Osteocyte (in vitro differentiated cells): ENCODE results near the gene RPUSD3. TPM values are rescaled to one million over a fixed set of nuclear protein-coding genes. Genes with fewer than 3 reads are reported as not detected.

Experiments
- DNase-seq: peaks from one replicate; pipeline ENCODE4 v3.0.0; 2021; ENCODE audit warnings: mixed read lengths; ENCODE audit not compliant: unreplicated experiment; ENCODE audit errors: extremely low spot score
- H3K27ac Mint-ChIP-seq: one replicate; pipeline ENCODE4 v1.8.0; 2021; ENCODE audit warnings: mild to moderate bottlenecking, mixed read lengths; ENCODE audit not compliant: unreplicated experiment
- H3K27me3 Mint-ChIP-seq: one replicate; pipeline ENCODE4 v1.8.0; 2021; ENCODE audit warnings: mixed read lengths; ENCODE audit not compliant: unreplicated experiment
- H3K36me3 Mint-ChIP-seq: one replicate; pipeline ENCODE4 v1.8.0; 2021; ENCODE audit warnings: mixed read lengths; ENCODE audit not compliant: unreplicated experiment
- H3K4me1 Mint-ChIP-seq: one replicate; pipeline ENCODE4 v1.8.0; 2021; ENCODE audit warnings: mixed read lengths; ENCODE audit not compliant: unreplicated experiment
- H3K4me3 Mint-ChIP-seq: one replicate; pipeline ENCODE4 v1.8.0; 2021; ENCODE audit warnings: mild to moderate bottlenecking, moderate library complexity, mixed read lengths; ENCODE audit not compliant: unreplicated experiment
- H3K9me3 Mint-ChIP-seq: one replicate; pipeline ENCODE4 v1.8.0; 2021; ENCODE audit warnings: mixed read lengths; ENCODE audit not compliant: unreplicated experiment
- total RNA-seq: library from RNA; stranded (reverse); gene quantifications from 2 replicates; pipeline ENCODE4 v1.2.1, GENCODE V29; 2021
- TF ChIP-seq, protein P1 (sequence below): fragments of 200-600 bp; sonication (generic); IDR thresholded peaks from 2 replicates; pipeline ENCODE4 v1.5.0; 2021; ENCODE audit warnings: antibody characterized with exemption, mild to moderate bottlenecking, moderate library complexity

RPUSD3 gene
- total RNA-seq, 1 donor from 2014 or later, result 36.1 TPM

GRCh38 chr3:9810846-9811245, 33.0 kb downstream of the RPUSD3 start:
- Mint-ChIP-seq H3K4me3 (peak overlapping the region; percentile 70), H3K27me3 (no peaks in the 10 kb centered on the region), H3K9me3 (no peaks in the 10 kb centered on the region), H3K4me1 (peaks cover 27% of the 10 kb centered on the region), H3K27ac (peak overlapping the region; percentile 71), H3K36me3 (peaks cover 7% of the 10 kb centered on the region)
- TF ChIP-seq, protein P1, sequence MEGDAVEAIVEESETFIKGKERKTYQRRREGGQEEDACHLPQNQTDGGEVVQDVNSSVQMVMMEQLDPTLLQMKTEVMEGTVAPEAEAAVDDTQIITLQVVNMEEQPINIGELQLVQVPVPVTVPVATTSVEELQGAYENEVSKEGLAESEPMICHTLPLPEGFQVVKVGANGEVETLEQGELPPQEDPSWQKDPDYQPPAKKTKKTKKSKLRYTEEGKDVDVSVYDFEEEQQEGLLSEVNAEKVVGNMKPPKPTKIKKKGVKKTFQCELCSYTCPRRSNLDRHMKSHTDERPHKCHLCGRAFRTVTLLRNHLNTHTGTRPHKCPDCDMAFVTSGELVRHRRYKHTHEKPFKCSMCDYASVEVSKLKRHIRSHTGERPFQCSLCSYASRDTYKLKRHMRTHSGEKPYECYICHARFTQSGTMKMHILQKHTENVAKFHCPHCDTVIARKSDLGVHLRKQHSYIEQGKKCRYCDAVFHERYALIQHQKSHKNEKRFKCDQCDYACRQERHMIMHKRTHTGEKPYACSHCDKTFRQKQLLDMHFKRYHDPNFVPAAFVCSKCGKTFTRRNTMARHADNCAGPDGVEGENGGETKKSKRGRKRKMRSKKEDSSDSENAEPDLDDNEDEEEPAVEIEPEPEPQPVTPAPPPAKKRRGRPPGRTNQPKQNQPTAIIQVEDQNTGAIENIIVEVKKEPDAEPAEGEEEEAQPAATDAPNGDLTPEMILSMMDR, result no peak
- no peak for DNase-seq

- Mint-ChIP-seq H3K4me3 (peak overlapping the region; percentile 70), H3K36me3 (peaks cover 9% of the 10 kb centered on the region), H3K27me3 (no peaks in the 10 kb centered on the region), H3K4me1 (peaks cover 27% of the 10 kb centered on the region), H3K27ac (peak overlapping the region; percentile 71), H3K9me3 (no peaks in the 10 kb centered on the region)
- no peak for DNase-seq
- TF ChIP-seq, protein P1, result no peak
Observed at GRCh38 chr3:9810433-9810770, 33.4 kb downstream of the RPUSD3 start.

DNA sequence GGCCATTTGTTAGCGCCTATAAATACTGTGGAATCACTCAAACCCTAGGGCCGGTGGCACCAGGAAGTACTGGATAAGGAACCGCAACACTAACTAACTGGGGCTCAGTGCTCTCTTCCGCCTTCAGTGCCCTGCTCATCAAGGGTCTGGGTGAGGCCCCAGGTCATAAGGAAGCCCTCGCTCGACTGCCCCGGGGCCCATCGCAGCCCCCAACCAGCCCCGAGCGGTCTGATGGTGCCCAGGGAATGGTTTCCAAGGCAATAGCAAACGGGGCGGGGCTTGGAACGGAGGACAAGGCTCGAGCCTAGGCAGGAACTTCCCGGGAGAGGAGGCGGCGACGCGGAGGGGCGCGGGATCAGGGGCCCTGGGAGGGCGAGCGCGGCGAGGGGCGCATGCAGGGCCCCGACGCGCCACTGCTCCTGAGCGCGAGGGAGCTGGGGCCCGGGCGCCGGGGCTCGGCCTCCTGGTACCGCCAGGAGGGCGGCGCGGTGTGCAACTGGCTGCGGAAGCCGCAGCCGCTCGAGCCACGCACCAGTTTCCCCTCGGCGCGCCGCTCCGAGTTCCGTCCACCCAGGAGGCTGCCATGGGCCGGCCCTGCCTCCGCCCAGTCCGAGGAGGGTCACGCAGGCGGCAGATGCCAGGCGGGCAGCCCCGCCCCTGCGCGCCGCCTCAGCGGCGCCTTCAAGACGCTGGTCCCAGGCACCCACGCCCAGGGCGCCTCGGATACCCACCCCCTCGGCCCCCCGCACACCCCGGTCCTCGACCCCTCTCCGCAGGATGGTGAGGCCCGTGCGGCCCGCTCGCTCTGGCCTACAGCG, 34.0 kb downstream of the RPUSD3 start, which contains the start of gene TTLL3:
Gene TTLL3, plus strand, starts transcription at position 648 of the 818 bp plus-strand sequence. CDS start 400 bp downstream, outside the sequence.
- Mint-ChIP-seq H3K27me3 (no peaks in the 10 kb centered on the region), H3K4me1 (peaks cover 27% of the 10 kb centered on the region), H3K9me3 (no peaks in the 10 kb centered on the region), H3K36me3 (peaks cover 9% of the 10 kb centered on the region), H3K4me3 (peak within 1 kb of the TSS; percentile 84), H3K27ac (peak within 1 kb of the TSS; percentile 99)
- TF ChIP-seq, protein P1, result no peak
- DNase-seq, result peak; percentile 89

DNA sequence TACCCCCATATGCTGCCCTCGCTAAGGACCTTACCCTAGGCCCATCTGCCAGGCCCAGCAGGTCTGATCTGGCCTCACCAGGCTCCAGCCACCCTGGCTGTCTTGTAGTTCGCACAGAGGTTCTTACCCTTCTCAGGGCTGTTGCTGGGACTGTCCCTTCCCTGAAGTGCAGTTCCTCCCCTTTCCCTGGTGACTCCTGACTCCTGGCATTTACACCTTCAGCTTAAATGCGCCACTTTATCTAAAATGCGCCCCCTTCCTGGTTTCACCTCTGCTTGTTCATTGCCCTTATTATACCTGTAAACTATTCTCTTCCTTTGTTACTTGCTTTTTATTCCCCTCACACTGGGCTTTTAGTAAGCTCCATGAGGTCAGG, 34.6 kb downstream of the RPUSD3 start:
- no peak for DNase-seq
- Mint-ChIP-seq H3K27me3 (no peaks in the 10 kb centered on the region), H3K4me3 (peak overlapping the region; percentile 84), H3K36me3 (peaks cover 15% of the 10 kb centered on the region), H3K4me1 (peaks cover 27% of the 10 kb centered on the region), H3K27ac (peak overlapping the region; percentile 99), H3K9me3 (no peaks in the 10 kb centered on the region)
- TF ChIP-seq, protein P1, result no peak

DNA sequence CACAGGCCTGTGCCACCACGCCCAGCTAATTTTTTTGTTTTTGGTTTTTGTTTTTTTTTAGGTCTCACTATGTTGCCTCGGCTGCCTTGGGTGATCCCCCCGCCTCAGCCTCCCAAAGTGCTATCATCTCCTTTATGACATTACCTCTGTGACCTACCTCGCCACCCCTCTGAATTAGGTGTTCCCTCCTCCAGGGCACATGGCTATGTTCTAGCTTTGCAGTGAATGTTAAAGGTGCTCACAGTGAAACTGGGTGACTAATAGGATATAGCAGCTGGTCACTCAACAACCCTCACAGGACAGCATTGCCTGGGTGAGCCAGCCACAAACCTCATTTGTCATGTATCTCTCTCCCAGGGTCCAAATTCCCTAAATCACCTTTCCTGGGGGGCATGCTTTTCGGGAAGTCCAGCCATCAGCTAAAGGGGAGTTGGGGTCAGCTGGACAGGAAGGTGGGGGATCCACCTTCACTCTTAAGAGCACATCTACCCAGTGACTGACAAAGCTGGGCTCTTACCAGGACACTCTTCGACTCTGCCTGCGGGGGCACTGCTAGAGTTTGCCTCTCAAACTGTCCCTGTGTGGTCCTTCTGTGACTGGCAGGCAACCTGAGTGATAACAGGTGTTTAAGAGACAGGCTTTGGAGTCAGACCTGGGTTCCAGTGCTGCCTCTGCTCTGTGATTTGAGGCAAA, 35.3 kb downstream of the RPUSD3 start:
- H3K9me3 Mint-ChIP-seq, result no peaks in the 10 kb centered on the region
- no peak for DNase-seq
- peak overlapping the region; percentile 99 for H3K27ac Mint-ChIP-seq
- no peak overlapping the region for H3K4me3 Mint-ChIP-seq
- H3K4me1 Mint-ChIP-seq, result peaks cover 27% of the 10 kb centered on the region
- H3K36me3 Mint-ChIP-seq, result peaks cover 22% of the 10 kb centered on the region
- H3K27me3 Mint-ChIP-seq, result no peaks in the 10 kb centered on the region
- TF ChIP-seq, protein P1, result peak; percentile 35
